ENCODE data around the gene AIG1.

GRCh38 chr6:143151381-143151780 lies 90.7 kb downstream of the AIG1 start:
- no peak for TF ChIP-seq EZH2 (IDR thresholded peaks at IDR 0.05; ENCODE audit: low read length, missing control alignments)
- TF ChIP-seq CTCF (conservative IDR thresholded peaks at IDR 0.05 in 1 of 2, IDR thresholded peaks at IDR 0.05 in 1 of 2; ENCODE audit: low read depth in 1 of 2, low read length in 2 of 2): no peak
